ENCODE data around the gene CGB7. TPM values are rescaled to one million over a fixed set of nuclear protein-coding genes. Genes with fewer than 3 reads are reported as not detected.

The CGB7 gene
- total and polyA plus RNA-seq, 9 of the 15 experiments (the other 6 are each of a cell fraction or from before 2014, with no cell fraction given): not detected

DNA sequence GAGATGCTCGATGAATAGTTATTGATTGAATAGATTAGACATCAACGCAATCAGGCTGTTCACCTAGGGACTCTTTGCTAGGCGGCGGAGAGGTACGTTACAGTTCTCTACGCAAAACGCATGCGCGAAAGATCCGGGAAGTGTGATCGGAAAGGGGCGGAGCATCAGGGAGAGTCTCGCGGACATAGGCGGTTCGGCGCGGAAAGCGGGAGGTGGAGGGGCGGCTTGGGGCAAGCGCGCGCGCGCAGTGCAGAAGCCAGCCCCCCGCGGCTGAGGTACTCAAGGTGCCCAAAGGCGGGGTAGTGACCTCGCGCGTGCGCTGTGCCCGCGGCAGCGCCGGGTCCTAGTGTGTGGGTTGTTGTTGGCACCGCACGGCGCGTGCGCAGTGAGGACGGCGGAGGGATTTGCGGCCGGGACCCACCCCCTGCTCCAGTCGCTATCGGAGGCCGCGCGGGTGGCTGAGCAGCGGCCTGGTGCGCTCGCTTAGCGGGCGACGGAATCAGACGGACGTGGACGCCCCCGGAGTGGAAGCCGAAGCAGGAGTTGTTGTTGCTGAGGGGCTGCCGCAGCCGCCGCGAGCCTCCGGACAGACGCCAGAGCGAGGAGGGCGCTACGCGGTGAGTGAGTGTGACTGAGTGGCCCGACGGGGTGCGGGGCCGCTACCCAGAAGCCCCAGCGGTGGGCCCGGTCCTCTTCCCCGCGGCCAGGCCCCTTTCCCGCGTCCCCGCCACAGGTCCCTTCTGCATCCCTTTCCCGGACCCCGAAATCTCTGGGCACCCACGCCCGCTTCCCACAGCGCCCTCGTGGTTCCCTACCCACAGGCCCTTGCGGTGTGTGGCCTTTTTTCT lies 27.7 kb upstream of the CGB7 start, which contains the start of gene SNRNP70 (continued):
- TF ChIP-seq, protein P1, sequence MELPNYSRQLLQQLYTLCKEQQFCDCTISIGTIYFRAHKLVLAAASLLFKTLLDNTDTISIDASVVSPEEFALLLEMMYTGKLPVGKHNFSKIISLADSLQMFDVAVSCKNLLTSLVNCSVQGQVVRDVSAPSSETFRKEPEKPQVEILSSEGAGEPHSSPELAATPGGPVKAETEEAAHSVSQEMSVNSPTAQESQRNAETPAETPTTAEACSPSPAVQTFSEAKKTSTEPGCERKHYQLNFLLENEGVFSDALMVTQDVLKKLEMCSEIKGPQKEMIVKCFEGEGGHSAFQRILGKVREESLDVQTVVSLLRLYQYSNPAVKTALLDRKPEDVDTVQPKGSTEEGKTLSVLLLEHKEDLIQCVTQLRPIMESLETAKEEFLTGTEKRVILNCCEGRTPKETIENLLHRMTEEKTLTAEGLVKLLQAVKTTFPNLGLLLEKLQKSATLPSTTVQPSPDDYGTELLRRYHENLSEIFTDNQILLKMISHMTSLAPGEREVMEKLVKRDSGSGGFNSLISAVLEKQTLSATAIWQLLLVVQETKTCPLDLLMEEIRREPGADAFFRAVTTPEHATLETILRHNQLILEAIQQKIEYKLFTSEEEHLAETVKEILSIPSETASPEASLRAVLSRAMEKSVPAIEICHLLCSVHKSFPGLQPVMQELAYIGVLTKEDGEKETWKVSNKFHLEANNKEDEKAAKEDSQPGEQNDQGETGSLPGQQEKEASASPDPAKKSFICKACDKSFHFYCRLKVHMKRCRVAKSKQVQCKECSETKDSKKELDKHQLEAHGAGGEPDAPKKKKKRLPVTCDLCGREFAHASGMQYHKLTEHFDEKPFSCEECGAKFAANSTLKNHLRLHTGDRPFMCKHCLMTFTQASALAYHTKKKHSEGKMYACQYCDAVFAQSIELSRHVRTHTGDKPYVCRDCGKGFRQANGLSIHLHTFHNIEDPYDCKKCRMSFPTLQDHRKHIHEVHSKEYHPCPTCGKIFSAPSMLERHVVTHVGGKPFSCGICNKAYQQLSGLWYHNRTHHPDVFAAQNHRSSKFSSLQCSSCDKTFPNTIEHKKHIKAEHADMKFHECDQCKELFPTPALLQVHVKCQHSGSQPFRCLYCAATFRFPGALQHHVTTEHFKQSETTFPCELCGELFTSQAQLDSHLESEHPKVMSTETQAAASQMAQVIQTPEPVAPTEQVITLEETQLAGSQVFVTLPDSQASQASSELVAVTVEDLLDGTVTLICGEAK (IDR thresholded peaks at IDR 0.05): peak; percentile 19; the same call in 1 of the 2 replicates
- TF ChIP-seq, protein P1 (CRISPR knock-in tag; IDR thresholded peaks at IDR 0.05): no peak
- TF ChIP-seq, protein P2, sequence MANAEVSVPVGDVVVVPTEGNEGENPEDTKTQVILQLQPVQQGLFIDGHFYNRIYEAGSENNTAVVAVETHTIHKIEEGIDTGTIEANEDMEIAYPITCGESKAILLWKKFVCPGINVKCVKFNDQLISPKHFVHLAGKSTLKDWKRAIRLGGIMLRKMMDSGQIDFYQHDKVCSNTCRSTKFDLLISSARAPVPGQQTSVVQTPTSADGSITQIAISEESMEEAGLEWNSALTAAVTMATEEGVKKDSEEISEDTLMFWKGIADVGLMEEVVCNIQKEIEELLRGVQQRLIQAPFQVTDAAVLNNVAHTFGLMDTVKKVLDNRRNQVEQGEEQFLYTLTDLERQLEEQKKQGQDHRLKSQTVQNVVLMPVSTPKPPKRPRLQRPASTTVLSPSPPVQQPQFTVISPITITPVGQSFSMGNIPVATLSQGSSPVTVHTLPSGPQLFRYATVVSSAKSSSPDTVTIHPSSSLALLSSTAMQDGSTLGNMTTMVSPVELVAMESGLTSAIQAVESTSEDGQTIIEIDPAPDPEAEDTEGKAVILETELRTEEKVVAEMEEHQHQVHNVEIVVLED (CRISPR knock-in tag; IDR thresholded peaks at IDR 0.05): peak; percentile 62; the same call in 1 of the 2 replicates
- TF ChIP-seq, protein P3, sequence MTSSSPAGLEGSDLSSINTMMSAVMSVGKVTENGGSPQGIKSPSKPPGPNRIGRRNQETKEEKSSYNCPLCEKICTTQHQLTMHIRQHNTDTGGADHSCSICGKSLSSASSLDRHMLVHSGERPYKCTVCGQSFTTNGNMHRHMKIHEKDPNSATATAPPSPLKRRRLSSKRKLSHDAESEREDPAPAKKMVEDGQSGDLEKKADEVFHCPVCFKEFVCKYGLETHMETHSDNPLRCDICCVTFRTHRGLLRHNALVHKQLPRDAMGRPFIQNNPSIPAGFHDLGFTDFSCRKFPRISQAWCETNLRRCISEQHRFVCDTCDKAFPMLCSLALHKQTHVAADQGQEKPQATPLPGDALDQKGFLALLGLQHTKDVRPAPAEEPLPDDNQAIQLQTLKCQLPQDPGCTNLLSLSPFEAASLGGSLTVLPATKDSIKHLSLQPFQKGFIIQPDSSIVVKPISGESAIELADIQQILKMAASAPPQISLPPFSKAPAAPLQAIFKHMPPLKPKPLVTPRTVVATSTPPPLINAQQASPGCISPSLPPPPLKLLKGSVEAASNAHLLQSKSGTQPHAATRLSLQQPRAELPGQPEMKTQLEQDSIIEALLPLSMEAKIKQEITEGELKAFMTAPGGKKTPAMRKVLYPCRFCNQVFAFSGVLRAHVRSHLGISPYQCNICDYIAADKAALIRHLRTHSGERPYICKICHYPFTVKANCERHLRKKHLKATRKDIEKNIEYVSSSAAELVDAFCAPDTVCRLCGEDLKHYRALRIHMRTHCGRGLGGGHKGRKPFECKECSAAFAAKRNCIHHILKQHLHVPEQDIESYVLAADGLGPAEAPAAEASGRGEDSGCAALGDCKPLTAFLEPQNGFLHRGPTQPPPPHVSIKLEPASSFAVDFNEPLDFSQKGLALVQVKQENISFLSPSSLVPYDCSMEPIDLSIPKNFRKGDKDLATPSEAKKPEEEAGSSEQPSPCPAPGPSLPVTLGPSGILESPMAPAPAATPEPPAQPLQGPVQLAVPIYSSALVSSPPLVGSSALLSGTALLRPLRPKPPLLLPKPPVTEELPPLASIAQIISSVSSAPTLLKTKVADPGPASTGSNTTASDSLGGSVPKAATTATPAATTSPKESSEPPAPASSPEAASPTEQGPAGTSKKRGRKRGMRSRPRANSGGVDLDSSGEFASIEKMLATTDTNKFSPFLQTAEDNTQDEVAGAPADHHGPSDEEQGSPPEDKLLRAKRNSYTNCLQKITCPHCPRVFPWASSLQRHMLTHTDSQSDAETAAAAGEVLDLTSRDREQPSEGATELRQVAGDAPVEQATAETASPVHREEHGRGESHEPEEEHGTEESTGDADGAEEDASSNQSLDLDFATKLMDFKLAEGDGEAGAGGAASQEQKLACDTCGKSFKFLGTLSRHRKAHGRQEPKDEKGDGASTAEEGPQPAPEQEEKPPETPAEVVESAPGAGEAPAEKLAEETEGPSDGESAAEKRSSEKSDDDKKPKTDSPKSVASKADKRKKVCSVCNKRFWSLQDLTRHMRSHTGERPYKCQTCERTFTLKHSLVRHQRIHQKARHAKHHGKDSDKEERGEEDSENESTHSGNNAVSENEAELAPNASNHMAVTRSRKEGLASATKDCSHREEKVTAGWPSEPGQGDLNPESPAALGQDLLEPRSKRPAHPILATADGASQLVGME (CRISPR knock-in tag; IDR thresholded peaks at IDR 0.05): peak; percentile 88; the same call in 1 of the 2 replicates
- TF ChIP-seq SMAD4 (CRISPR knock-in tag; conservative IDR thresholded peaks at IDR 0.05) (peak; percentile 61), PRMT5 (CRISPR knock-in tag; IDR thresholded peaks at IDR 0.05) (no peak), ZNF140 (CRISPR knock-in tag; IDR thresholded peaks at IDR 0.05) (no peak)
- TF ChIP-seq, protein P4, sequence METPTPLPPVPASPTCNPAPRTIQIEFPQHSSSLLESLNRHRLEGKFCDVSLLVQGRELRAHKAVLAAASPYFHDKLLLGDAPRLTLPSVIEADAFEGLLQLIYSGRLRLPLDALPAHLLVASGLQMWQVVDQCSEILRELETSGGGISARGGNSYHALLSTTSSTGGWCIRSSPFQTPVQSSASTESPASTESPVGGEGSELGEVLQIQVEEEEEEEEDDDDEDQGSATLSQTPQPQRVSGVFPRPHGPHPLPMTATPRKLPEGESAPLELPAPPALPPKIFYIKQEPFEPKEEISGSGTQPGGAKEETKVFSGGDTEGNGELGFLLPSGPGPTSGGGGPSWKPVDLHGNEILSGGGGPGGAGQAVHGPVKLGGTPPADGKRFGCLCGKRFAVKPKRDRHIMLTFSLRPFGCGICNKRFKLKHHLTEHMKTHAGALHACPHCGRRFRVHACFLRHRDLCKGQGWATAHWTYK (CRISPR knock-in tag; IDR thresholded peaks at IDR 0.05): peak; percentile 94; the same call in 1 of the 2 replicates
